ENCODE results near the gene DRG2. TPM values are rescaled to one million over a fixed set of nuclear protein-coding genes. Genes with fewer than 3 reads are reported as not detected.

Gene DRG2
- total and polyA plus RNA-seq, 2 of the 13 experiments (the other 11 are each of a cell fraction or from before 2014, with no cell fraction given): 20.1 to 26.6 TPM

DNA sequence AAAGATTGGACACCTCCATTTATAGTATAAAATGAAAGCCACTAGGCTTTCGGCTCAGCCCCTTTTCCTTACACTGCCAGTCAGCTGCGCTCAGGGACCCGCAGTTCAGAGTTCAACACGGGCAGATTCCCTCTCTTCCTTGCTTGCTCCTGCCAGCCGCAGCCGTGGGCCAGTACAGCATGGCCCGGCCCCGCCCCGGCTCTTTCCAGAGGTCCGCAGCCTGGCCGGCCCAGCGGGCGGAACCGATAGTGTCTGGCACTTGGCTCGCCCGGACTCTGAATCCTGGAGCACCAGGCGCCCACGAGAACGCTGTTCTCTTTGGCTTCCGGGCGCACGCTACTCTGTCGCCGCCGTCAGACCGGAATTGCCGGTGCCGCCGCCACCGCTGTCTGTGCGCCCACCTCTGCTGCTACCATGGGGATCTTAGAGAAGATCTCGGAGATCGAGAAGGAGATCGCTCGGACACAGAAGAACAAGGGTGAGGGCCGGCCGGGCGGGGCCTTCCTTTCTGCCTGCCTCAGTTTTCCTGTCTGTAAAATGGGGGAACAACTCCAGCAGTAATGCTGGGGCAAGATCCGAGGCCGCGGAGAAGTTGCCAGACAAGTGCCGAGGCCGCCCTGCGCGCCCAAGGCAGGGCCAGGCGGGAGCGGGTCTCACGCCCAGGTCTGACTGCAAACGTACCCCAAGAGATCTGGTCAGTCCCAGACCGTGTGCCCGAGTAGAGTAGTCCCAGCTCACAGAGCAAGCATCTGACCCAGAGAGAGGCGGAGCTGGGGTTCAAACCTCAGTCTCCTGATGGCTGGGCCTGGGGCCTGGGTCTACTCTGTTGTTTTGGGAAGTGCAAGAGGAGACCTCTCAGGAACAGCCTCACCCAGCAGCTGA is at the start of gene DRG2 (continued):
- TF ChIP-seq, protein P1, sequence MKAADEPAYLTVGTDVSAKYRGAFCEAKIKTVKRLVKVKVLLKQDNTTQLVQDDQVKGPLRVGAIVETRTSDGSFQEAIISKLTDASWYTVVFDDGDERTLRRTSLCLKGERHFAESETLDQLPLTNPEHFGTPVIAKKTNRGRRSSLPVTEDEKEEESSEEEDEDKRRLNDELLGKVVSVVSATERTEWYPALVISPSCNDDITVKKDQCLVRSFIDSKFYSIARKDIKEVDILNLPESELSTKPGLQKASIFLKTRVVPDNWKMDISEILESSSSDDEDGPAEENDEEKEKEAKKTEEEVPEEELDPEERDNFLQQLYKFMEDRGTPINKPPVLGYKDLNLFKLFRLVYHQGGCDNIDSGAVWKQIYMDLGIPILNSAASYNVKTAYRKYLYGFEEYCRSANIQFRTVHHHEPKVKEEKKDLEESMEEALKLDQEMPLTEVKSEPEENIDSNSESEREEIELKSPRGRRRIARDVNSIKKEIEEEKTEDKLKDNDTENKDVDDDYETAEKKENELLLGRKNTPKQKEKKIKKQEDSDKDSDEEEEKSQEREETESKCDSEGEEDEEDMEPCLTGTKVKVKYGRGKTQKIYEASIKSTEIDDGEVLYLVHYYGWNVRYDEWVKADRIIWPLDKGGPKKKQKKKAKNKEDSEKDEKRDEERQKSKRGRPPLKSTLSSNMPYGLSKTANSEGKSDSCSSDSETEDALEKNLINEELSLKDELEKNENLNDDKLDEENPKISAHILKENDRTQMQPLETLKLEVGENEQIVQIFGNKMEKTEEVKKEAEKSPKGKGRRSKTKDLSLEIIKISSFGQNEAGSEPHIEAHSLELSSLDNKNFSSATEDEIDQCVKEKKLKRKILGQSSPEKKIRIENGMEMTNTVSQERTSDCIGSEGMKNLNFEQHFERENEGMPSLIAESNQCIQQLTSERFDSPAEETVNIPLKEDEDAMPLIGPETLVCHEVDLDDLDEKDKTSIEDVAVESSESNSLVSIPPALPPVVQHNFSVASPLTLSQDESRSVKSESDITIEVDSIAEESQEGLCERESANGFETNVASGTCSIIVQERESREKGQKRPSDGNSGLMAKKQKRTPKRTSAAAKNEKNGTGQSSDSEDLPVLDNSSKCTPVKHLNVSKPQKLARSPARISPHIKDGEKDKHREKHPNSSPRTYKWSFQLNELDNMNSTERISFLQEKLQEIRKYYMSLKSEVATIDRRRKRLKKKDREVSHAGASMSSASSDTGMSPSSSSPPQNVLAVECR (CRISPR knock-in tag; IDR thresholded peaks at IDR 0.05; ENCODE audit: borderline replicate concordance): peak; percentile 96
- TF ChIP-seq SRSF1 (optimal IDR thresholded peaks at IDR 0.05; ENCODE audit: low read depth, low read length) (peak; percentile 84), KMT2B (CRISPR knock-in tag; IDR thresholded peaks at IDR 0.05) (peak; percentile 95), HHEX (CRISPR knock-in tag; IDR thresholded peaks at IDR 0.05) (0 out of 2 replicates have a peak, but pooled peaks have one; percentile 14), ZNF317 (CRISPR knock-in tag; IDR thresholded peaks at IDR 0.05) (peak; percentile 91), ZNF354B (CRISPR knock-in tag; IDR thresholded peaks at IDR 0.05) (no peak), HDAC1 (CRISPR knock-in tag; IDR thresholded peaks at IDR 0.05) (peak; percentile 96), ZNF430 (CRISPR knock-in tag; IDR thresholded peaks at IDR 0.05) (peak; percentile 90), ESRRA (CRISPR knock-in tag; IDR thresholded peaks at IDR 0.05; ENCODE audit: low read depth) (peak; percentile 88), ZFP82 (CRISPR knock-in tag; IDR thresholded peaks at IDR 0.05; ENCODE audit: borderline replicate concordance) (no peak), IKZF4 (CRISPR knock-in tag; IDR thresholded peaks at IDR 0.05; ENCODE audit: borderline replicate concordance, low read depth, not compliant biosample characterization) (peak; percentile 60), U2AF1 (optimal IDR thresholded peaks at IDR 0.05; ENCODE audit: low read depth, low read length) (peak; percentile 94), MED1 (CRISPR knock-in tag; IDR thresholded peaks at IDR 0.05) (peak; percentile 95), EED (CRISPR knock-in tag; IDR thresholded peaks at IDR 0.05) (no peak), CEBPB (IDR thresholded peaks at IDR 0.05; ENCODE audit: borderline replicate concordance, low read depth, low read length) (no peak), KAT7 (CRISPR knock-in tag; IDR thresholded peaks at IDR 0.05; ENCODE audit: borderline replicate concordance) (0 out of 2 replicates have a peak, but pooled peaks have one; percentile 88)
- TF ChIP-seq, protein P2, sequence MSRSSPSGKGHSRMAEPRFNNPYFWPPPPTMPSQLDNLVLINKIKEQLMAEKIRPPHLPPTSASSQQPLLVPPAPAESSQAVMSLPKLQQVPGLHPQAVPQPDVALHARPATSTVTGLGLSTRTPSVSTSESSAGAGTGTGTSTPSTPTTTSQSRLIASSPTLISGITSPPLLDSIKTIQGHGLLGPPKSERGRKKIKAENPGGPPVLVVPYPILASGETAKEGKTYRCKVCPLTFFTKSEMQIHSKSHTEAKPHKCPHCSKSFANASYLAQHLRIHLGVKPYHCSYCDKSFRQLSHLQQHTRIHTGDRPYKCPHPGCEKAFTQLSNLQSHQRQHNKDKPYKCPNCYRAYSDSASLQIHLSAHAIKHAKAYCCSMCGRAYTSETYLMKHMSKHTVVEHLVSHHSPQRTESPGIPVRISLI (CRISPR knock-in tag; IDR thresholded peaks at IDR 0.05; ENCODE audit: borderline replicate concordance): peak; percentile 77; the same call in 1 of the 2 replicates
- TF ChIP-seq, protein P3, sequence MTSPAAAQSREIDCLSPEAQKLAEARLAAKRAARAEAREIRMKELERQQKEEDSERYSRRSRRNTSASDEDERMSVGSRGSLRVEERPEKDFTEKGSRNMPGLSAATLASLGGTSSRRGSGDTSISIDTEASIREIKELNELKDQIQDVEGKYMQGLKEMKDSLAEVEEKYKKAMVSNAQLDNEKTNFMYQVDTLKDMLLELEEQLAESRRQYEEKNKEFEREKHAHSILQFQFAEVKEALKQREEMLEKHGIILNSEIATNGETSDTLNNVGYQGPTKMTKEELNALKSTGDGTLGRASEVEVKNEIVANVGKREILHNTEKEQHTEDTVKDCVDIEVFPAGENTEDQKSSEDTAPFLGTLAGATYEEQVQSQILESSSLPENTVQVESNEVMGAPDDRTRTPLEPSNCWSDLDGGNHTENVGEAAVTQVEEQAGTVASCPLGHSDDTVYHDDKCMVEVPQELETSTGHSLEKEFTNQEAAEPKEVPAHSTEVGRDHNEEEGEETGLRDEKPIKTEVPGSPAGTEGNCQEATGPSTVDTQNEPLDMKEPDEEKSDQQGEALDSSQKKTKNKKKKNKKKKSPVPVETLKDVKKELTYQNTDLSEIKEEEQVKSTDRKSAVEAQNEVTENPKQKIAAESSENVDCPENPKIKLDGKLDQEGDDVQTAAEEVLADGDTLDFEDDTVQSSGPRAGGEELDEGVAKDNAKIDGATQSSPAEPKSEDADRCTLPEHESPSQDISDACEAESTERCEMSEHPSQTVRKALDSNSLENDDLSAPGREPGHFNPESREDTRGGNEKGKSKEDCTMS (CRISPR knock-in tag; conservative IDR thresholded peaks at IDR 0.05): no peak

Measured in HepG2 (cell line).